BLaER1 (cell line): ENCODE data around the gene WDR64.

Source experiments
- H3K27ac ChIP-seq: shearing (Covaris generic); formaldehyde crosslinking; 2 replicates; pipeline ENCODE4 v1.8.1; 2022
- H3K27me3 ChIP-seq: shearing (Covaris generic); formaldehyde crosslinking; 2 replicates; pipeline ENCODE4 v1.8.1; 2022
- H3K36me3 ChIP-seq: shearing (Covaris generic); formaldehyde crosslinking; 2 replicates; pipeline ENCODE4 v1.8.1; 2022
- H3K4me1 ChIP-seq: shearing (Covaris generic); formaldehyde crosslinking; 2 replicates; pipeline ENCODE4 v1.8.1; 2022
- H3K4me2 ChIP-seq: shearing (Covaris generic); formaldehyde crosslinking; 2 replicates; pipeline ENCODE4 v1.8.1; 2022
- H3K4me3 ChIP-seq: shearing (Covaris generic); formaldehyde crosslinking; 2 replicates; pipeline ENCODE4 v1.8.1; 2022
- H3K9ac ChIP-seq: shearing (Covaris generic); formaldehyde crosslinking; 2 replicates; pipeline ENCODE4 v1.8.1; 2022
- H3K9me3 ChIP-seq: shearing (Covaris generic); formaldehyde crosslinking; 2 replicates; pipeline ENCODE4 v1.8.1; 2022
- H4K20me1 ChIP-seq: shearing (Covaris generic); formaldehyde crosslinking; 2 replicates; pipeline ENCODE4 v1.8.1; 2022
- Cebpa-rat ChIP-seq: shearing (Covaris generic); IDR thresholded peaks from 2 replicates; pipeline ENCODE4 v1.8.1; 2022

The WDR64 gene

DNA sequence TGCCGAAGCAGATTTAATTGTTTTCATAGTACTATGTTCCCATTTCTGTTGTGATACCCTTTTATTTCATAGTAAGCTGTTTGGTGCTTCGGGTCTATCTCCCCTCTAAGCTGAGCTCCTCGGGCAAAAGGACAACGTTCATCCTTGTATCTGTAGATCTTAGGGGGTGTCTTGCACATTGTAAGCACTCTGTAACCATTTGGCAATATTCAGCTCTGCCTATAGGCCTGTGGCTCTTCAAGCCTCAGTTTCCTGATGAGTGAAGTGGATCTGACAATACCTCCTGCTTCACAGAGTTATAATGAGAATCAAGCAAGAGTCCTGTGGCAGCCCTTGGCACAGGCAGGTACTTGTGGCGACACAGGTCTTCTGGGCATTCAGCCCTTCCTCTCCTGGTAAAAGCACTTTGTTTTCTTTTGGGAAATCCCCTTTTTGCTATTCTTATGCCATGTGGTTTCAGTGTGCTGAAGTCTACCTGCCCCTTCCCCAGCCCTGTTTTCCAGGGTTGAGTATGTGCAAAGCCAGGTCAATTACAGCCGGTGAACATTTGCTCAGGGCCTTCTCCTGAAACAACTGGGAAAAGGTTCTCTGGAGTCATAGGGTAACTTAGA lies 187.4 kb downstream of the WDR64 start:
- Histone ChIP-seq H3K4me2 (no peak overlapping the region), H3K9me3 (no peaks in the 10 kb centered on the region), H3K4me3 (no peak overlapping the region), H3K36me3 (no peaks in the 10 kb centered on the region), H3K9ac (no peak overlapping the region), H4K20me1 (no peaks in the 10 kb centered on the region), H3K27me3 (no peaks in the 10 kb centered on the region), H3K4me1 (no peaks in the 10 kb centered on the region), H3K27ac (no peak overlapping the region)
- no peak for TF ChIP-seq Cebpa-rat

DNA sequence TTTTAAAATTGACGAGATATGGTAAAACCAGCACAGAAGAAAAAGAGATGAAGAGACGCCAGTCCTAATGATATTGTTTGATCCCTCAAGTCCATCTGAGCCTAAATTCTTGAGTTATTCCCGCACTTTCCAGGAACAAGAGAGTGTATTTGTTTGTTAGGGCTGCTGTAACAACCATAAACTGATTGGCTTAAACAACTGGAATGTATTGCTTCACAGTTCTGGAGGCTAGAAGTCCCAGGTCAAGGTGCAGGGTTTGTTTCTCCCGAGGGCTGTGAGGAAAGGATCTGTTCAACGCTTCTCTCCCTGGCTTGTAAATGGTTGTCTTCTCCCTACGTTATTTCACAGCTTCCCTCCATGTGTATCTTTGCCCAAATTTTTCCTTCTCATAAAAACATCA lies 188.1 kb downstream of the WDR64 start:
- Histone ChIP-seq H3K9ac (no peak overlapping the region), H3K27ac (no peak overlapping the region), H3K4me2 (no peak overlapping the region), H3K9me3 (no peaks in the 10 kb centered on the region), H3K36me3 (no peaks in the 10 kb centered on the region), H3K4me3 (no peak overlapping the region), H3K27me3 (no peaks in the 10 kb centered on the region), H4K20me1 (no peaks in the 10 kb centered on the region), H3K4me1 (no peaks in the 10 kb centered on the region)
- no peak for TF ChIP-seq Cebpa-rat

- no peak overlapping the region for H3K4me3 ChIP-seq
- H3K27me3 ChIP-seq = no peaks in the 10 kb centered on the region
- H3K9ac ChIP-seq = no peak overlapping the region
- TF ChIP-seq Cebpa-rat = no peak
- H3K9me3 ChIP-seq = no peaks in the 10 kb centered on the region
- H3K4me2 ChIP-seq = no peak overlapping the region
- no peak overlapping the region for H3K27ac ChIP-seq
- H3K4me1 ChIP-seq = no peaks in the 10 kb centered on the region
- no peaks in the 10 kb centered on the region for H4K20me1 ChIP-seq
- no peaks in the 10 kb centered on the region for H3K36me3 ChIP-seq
Observed at GRCh38 chr1:241841691-241842090, 189.6 kb downstream of the WDR64 start.

DNA sequence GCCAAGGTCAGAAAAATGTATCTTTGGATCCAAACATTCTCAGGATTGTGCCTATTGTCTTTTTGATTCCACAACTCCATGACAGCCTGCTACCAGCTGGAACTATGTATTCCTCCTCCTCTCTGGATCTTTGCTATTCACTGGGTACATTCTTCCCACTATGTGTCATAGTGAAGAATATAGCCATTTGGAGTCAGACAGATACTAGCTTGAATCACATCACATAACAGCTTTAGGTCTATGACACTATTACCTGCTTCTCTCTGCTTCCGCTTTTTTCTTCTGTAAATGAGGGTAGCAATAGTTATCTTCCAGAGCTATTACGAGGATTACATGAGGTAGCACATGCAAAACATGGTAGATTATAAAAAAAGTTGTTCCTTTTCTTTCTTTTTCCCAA lies 190.5 kb downstream of the WDR64 start:
- H3K36me3 ChIP-seq = no peaks in the 10 kb centered on the region
- no peaks in the 10 kb centered on the region for H4K20me1 ChIP-seq
- no peaks in the 10 kb centered on the region for H3K9me3 ChIP-seq
- no peak overlapping the region for H3K4me3 ChIP-seq
- H3K27me3 ChIP-seq = no peaks in the 10 kb centered on the region
- H3K4me2 ChIP-seq = no peak overlapping the region
- H3K9ac ChIP-seq = no peak overlapping the region
- TF ChIP-seq Cebpa-rat = no peak
- peaks cover 8% of the 10 kb centered on the region for H3K4me1 ChIP-seq
- no peak overlapping the region for H3K27ac ChIP-seq

- Histone ChIP-seq H3K4me3 (no peak overlapping the region), H3K9me3 (no peaks in the 10 kb centered on the region), H4K20me1 (no peaks in the 10 kb centered on the region), H3K27me3 (no peaks in the 10 kb centered on the region), H3K27ac (no peak overlapping the region), H3K4me2 (no peak overlapping the region), H3K36me3 (0 out of 2 replicates have a peak, but pooled peaks cover 2% of the 10 kb centered on the region), H3K9ac (no peak overlapping the region), H3K4me1 (peaks cover 21% of the 10 kb centered on the region)
- no peak for TF ChIP-seq Cebpa-rat
Observed at GRCh38 chr1:241844593-241844992, 192.5 kb downstream of the WDR64 start.

DNA sequence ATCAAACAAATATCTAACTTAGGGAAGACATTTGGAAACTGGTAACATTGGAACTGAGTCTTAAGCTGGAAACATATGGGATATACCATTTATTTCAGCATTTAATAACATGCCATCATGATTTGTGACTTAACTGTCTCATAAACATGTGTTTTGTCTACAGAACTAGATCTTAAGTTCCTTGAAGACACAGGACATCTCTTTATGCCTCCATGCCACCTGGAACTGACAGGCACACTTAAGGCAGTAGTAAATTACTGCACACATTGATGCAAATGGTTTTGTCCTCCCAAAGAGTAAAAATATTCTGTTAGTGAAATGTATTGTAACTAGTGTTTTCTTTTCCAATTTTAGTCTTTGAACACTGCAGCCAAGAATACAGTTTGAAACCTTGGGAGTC lies 194.3 kb downstream of the WDR64 start:
- no peak for TF ChIP-seq Cebpa-rat
- Histone ChIP-seq H3K4me3 (no peak overlapping the region), H3K9me3 (no peaks in the 10 kb centered on the region), H3K4me1 (peaks cover 32% of the 10 kb centered on the region), H3K27me3 (no peaks in the 10 kb centered on the region), H3K4me2 (no peak overlapping the region), H4K20me1 (no peaks in the 10 kb centered on the region), H3K9ac (no peak overlapping the region), H3K36me3 (peaks cover 19% of the 10 kb centered on the region; the same call in 1 of the 2 replicates), H3K27ac (no peak overlapping the region)

- Histone ChIP-seq H3K4me1 (peaks cover 32% of the 10 kb centered on the region), H3K9me3 (no peaks in the 10 kb centered on the region), H3K9ac (peak overlapping the region; percentile 93; the same call in 1 of the 2 replicates), H3K27me3 (no peaks in the 10 kb centered on the region), H3K4me2 (peak overlapping the region; percentile 84), H3K27ac (peak overlapping the region; percentile 97), H3K36me3 (peaks cover 25% of the 10 kb centered on the region; the same call in 1 of the 2 replicates), H3K4me3 (peak overlapping the region; percentile 74), H4K20me1 (no peaks in the 10 kb centered on the region)
- no peak for TF ChIP-seq Cebpa-rat
Observed at GRCh38 chr1:241846862-241847539, 194.9 kb downstream of the WDR64 start.

GRCh38 chr1:241847540-241847795 lies 195.4 kb downstream of the WDR64 start:
- H3K4me3 ChIP-seq = peak overlapping the region; percentile 74
- no peaks in the 10 kb centered on the region for H3K27me3 ChIP-seq
- H3K36me3 ChIP-seq = peaks cover 28% of the 10 kb centered on the region
- peak overlapping the region; percentile 93 for H3K9ac ChIP-seq
- peaks cover 32% of the 10 kb centered on the region for H3K4me1 ChIP-seq
- H3K4me2 ChIP-seq = peak overlapping the region; percentile 84
- H4K20me1 ChIP-seq = no peaks in the 10 kb centered on the region
- peak overlapping the region; percentile 97 for H3K27ac ChIP-seq
- H3K9me3 ChIP-seq = no peaks in the 10 kb centered on the region
- no peak for TF ChIP-seq Cebpa-rat

- H3K27ac ChIP-seq = peak within 1 kb of the TSS; percentile 97
- peak within 1 kb of the TSS; percentile 74 for H3K4me3 ChIP-seq
- H3K27me3 ChIP-seq = no peaks in the 10 kb centered on the region
- no peak for TF ChIP-seq Cebpa-rat
- H3K4me2 ChIP-seq = peak within 1 kb of the TSS; percentile 84
- H3K4me1 ChIP-seq = peaks cover 32% of the 10 kb centered on the region
- no peaks in the 10 kb centered on the region for H3K9me3 ChIP-seq
- no peaks in the 10 kb centered on the region for H4K20me1 ChIP-seq
- peak within 1 kb of the TSS; percentile 93 for H3K9ac ChIP-seq
- peaks cover 34% of the 10 kb centered on the region for H3K36me3 ChIP-seq
Observed at GRCh38 chr1:241847796-241848685, 196.0 kb downstream of the WDR64 start, which contains the start of gene EXO1. Gene EXO1 (plus strand): TSS chr1:241848204. CDS start chr1:241850426, 2,222 bp downstream.
